AG04449 (cell line): ENCODE results near the gene LRRC10.

ENCODE experiments used
- CTCF ChIA-PET: fragments of 350-600 bp; formaldehyde crosslinking; extraction: SDS; loops from one replicate; lab custom pipeline; 2021; ENCODE audit warnings: antibody characterized with exemption; lab: Yijun Ruan, JAX
- POLR2A ChIA-PET: fragments of 400-600, 350-600 bp; formaldehyde crosslinking; extraction: SDS; loops from one replicate; lab custom pipeline; 2020; ENCODE audit warnings: antibody characterized with exemption, inconsistent platforms; lab: Yijun Ruan, JAX
- DNase-seq: peaks from one replicate; pipeline ENCODE4 v3.0.0-alpha.2; 2010; ENCODE audit warnings: low read depth, low spot score
- H3K4me3 ChIP-seq: 2 replicates; pipeline ENCODE4 v1.5.1; 2011; ENCODE audit warnings: low read depth, mild to moderate bottlenecking, control low read depth, low read length
- CTCF ChIP-seq: IDR thresholded peaks from one replicate; pipeline ENCODE4 v1.5.1; 2011; ENCODE audit warnings: mild to moderate bottlenecking, moderate library complexity, low read length, control low read depth, inconsistent platforms; ENCODE audit not compliant: insufficient read depth; ENCODE audit errors: missing control alignments

LRRC10 gene

GRCh38 chr12:69601962-69602685 lies 8.6 kb downstream of the LRRC10 start:
- ChIA-PET CTCF (interaction anchor here (1.1 to 4.0 kb wide), 2 partner anchors 16 to 446 kb away, joined by 3 to 17 read pairs; partner anchors contain the start of gene CCT2), POLR2A (no interaction called here)
- DNase-seq, result no peak
- H3K4me3 ChIP-seq, result no peak overlapping the region
- no peak for TF ChIP-seq CTCF

- ChIA-PET CTCF (interaction anchor here (1.1 to 4.0 kb wide), 5 partner anchors 14 to 445 kb away, joined by 3 to 17 read pairs (median 5); partner anchors contain the start of gene CCT2), POLR2A (no interaction called here)
- no peak overlapping the region for H3K4me3 ChIP-seq
- no peak for DNase-seq
- no peak for TF ChIP-seq CTCF
Measured at GRCh38 chr12:69600804-69601203, 9.9 kb downstream of the LRRC10 start.

GRCh38 chr12:69598174-69598753 lies 12.4 kb downstream of the LRRC10 start:
- no peak overlapping the region for H3K4me3 ChIP-seq
- DNase-seq, result no peak
- POLR2A ChIA-PET, result no interaction called here
- CTCF ChIA-PET, result interaction anchor here (1.1 to 1.4 kb wide), 3 partner anchors 33 to 241 kb away, joined by 3 to 5 read pairs (median 4); no protein-coding TSS in a partner anchor
- no peak for TF ChIP-seq CTCF

- no peak overlapping the region for H3K4me3 ChIP-seq
- POLR2A ChIA-PET, result no interaction called here
- no peak for DNase-seq
- CTCF ChIA-PET, result no interaction called here
- no peak for TF ChIP-seq CTCF
Measured at GRCh38 chr12:69595689-69596088, 15.0 kb downstream of the LRRC10 start.

- POLR2A ChIA-PET, result no interaction called here
- no peak overlapping the region for H3K4me3 ChIP-seq
- DNase-seq, result no peak
- CTCF ChIA-PET, result interaction anchor here (1.1 to 1.2 kb wide), 2 partner anchors 9 to 231 kb away, joined by 3 to 5 read pairs; no protein-coding TSS in a partner anchor
- no peak for TF ChIP-seq CTCF
Measured at GRCh38 chr12:69589082-69589481, 21.6 kb downstream of the LRRC10 start.

GRCh38 chr12:69588527-69588926 lies 22.2 kb downstream of the LRRC10 start:
- POLR2A ChIA-PET, result no interaction called here
- TF ChIP-seq CTCF, result no peak
- DNase-seq, result no peak
- H3K4me3 ChIP-seq, result no peak overlapping the region
- CTCF ChIA-PET, result no interaction called here
